GM12865 (cell line): Measurements from ENCODE around the gene SLAMF9.
"Not testable (repeated sequence)": the region's sequence is repeated elsewhere in the genome, so short reads cannot be mapped to it uniquely, and the experiment has no call there.

Source experiments
- DNase-seq: peaks from one replicate; pipeline ENCODE4 v3.0.0; 2010; ENCODE audit warnings: low read depth
- H3K4me3 ChIP-seq: 2 replicates; pipeline ENCODE4 v1.5.1; 2011; ENCODE audit warnings: mild to moderate bottlenecking, low read depth, low read length, control low read depth
- CTCF ChIP-seq: IDR thresholded peaks from 2 replicates; pipeline ENCODE4 v1.5.1; 2011; ENCODE audit warnings: low read length, control low read depth, low read depth, inconsistent platforms; ENCODE audit not compliant: insufficient read depth; ENCODE audit errors: missing control alignments

Gene SLAMF9

GRCh38 chr1:159908031-159908940 is 45.8 kb downstream of the SLAMF9 start:
- TF ChIP-seq CTCF: no peak
- DNase-seq: no peak
- no peak overlapping the region for H3K4me3 ChIP-seq

GRCh38 chr1:159906960-159907359 is 47.1 kb downstream of the SLAMF9 start:
- H3K4me3 ChIP-seq: no peak overlapping the region
- no peak for TF ChIP-seq CTCF
- DNase-seq: no peak

- not testable (repeated sequence) for DNase-seq, H3K4me3 ChIP-seq
Measured at GRCh38 chr1:159904036-159904435, 50.0 kb downstream of the SLAMF9 start.

GRCh38 chr1:159902541-159902940 is 51.5 kb downstream of the SLAMF9 start:
- TF ChIP-seq CTCF: no peak
- no peak overlapping the region for H3K4me3 ChIP-seq
- DNase-seq: no peak
